AG04450 (cell line): ENCODE measurements around the gene ULBP3. TPM values are rescaled to one million over a fixed set of nuclear protein-coding genes. Genes with fewer than 3 reads are reported as not detected.

ENCODE experiments used
- CTCF ChIA-PET: fragments of 300-600, 350-600 bp; formaldehyde crosslinking; extraction: SDS; loops from one replicate; lab custom pipeline; 2022; ENCODE audit warnings: antibody characterized with exemption, inconsistent platforms; lab: Charles Lee
- POLR2A ChIA-PET: fragments of 350-600 bp; formaldehyde crosslinking; extraction: SDS; loops from one replicate; lab custom pipeline; 2021; ENCODE audit warnings: antibody characterized with exemption, inconsistent platforms; lab: Yijun Ruan, JAX
- DNase-seq: peaks from one replicate; pipeline ENCODE4 v3.0.0-alpha.2; 2011; ENCODE audit warnings: low read depth, low spot score
- H3K27ac ChIP-seq: one replicate; pipeline ENCODE4 v1.5.1; 2012; ENCODE audit warnings: low read depth, low read length, control low read depth
- H3K27me3 ChIP-seq: one replicate; pipeline ENCODE4 v1.6.0; 2012; ENCODE audit warnings: low read length; ENCODE audit not compliant: control insufficient read depth, insufficient read depth
- H3K4me3 ChIP-seq: 2 replicates; pipeline ENCODE4 v1.5.1; 2011; ENCODE audit warnings: mild to moderate bottlenecking, low read depth, low read length, control low read depth
- H3K9me3 ChIP-seq: 2 replicates; pipeline ENCODE4 v1.5.1; 2012; ENCODE audit warnings: low read length; ENCODE audit not compliant: control insufficient read depth, insufficient read depth
- CTCF ChIP-seq: IDR thresholded peaks from 2 replicates; pipeline ENCODE4 v1.5.1; 2011; ENCODE audit warnings: low read depth, low read length, control low read depth, inconsistent platforms
- polyA plus RNA-seq: library from polyadenylated mRNA; depleted of rRNA; stranded (reverse); fragments of >200 nt; gene quantifications from 2 replicates; pipeline ENCODE4 v1.2.3, GENCODE V29; 2011

The ULBP3 gene
- polyA plus RNA-seq, 1 experiment = 16.0 TPM

- Histone ChIP-seq H3K27ac (no peak overlapping the region), H3K9me3 (no peaks in the 10 kb centered on the region), H3K27me3 (peaks cover 30% of the 10 kb centered on the region), H3K4me3 (no peak overlapping the region)
- ChIA-PET POLR2A (no interaction called here), CTCF (no interaction called here)
- DNase-seq = no peak
- no peak for TF ChIP-seq CTCF
Measured at GRCh38 chr6:150048099-150048498, 20.8 kb downstream of the ULBP3 start.

GRCh38 chr6:150046943-150047342 lies 22.0 kb downstream of the ULBP3 start:
- ChIA-PET CTCF (no interaction called here), POLR2A (no interaction called here)

GRCh38 chr6:150044621-150045145 lies 24.2 kb downstream of the ULBP3 start:
- no peaks in the 10 kb centered on the region for H3K9me3 ChIP-seq
- no peak for TF ChIP-seq CTCF
- DNase-seq = no peak
- POLR2A ChIA-PET = no interaction called here
- no peak overlapping the region for H3K27ac ChIP-seq
- CTCF ChIA-PET = no interaction called here
- peaks cover 42% of the 10 kb centered on the region for H3K27me3 ChIP-seq
- H3K4me3 ChIP-seq = no peak overlapping the region

More at GRCh38 chr6:150046943-150047342, 22.0 kb downstream of the ULBP3 start:
- Histone ChIP-seq H3K4me3 (no peak overlapping the region), H3K27ac (no peak overlapping the region), H3K9me3 (no peaks in the 10 kb centered on the region), H3K27me3 (peaks cover 32% of the 10 kb centered on the region)
- no peak for TF ChIP-seq CTCF
- no peak for DNase-seq

GRCh38 chr6:150043501-150044412 lies 25.2 kb downstream of the ULBP3 start:
- no peak for TF ChIP-seq CTCF
- DNase-seq = no peak
- POLR2A ChIA-PET = no interaction called here
- Histone ChIP-seq H3K27ac (no peak overlapping the region), H3K9me3 (no peaks in the 10 kb centered on the region), H3K27me3 (peaks cover 48% of the 10 kb centered on the region), H3K4me3 (no peak overlapping the region)
- CTCF ChIA-PET = no interaction called here

GRCh38 chr6:150043096-150043495 lies 25.8 kb downstream of the ULBP3 start:
- H3K27ac ChIP-seq = no peak overlapping the region
- CTCF ChIA-PET = no interaction called here
- TF ChIP-seq CTCF = no peak
- DNase-seq = no peak
- H3K27me3 ChIP-seq = peaks cover 55% of the 10 kb centered on the region
- H3K4me3 ChIP-seq = no peak overlapping the region
- POLR2A ChIA-PET = no interaction called here
- H3K9me3 ChIP-seq = no peaks in the 10 kb centered on the region; the same call in 1 of the 2 replicates
